ENCODE measurements around the gene FBXO45.
"Not testable (repeated sequence)": the region's sequence is repeated elsewhere in the genome, so short reads cannot be mapped to it uniquely, and the experiment has no call there.

FBXO45 gene

DNA sequence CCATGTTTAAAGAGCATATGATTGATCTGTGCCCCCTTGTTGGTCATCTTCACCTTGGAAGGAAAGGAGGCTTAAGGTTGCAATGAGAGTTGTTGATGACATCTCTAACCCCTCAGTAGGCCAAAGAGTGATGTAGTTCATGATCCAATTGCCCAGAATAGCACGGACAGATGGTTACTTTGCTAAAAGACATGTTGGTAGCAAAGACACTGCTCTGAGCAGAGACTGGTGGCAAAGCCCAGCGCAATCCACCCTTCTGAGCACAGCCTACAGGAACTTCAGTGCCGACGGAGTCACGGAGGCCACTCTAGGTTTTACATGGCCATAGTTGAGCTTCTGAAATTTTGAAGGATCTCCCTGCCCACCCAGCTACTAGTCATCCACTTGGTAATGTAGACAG, 21.8 kb downstream of the FBXO45 start:
- H3K4me3 ChIP-seq (ENCODE audit: insufficient read depth, low read depth, low read length): no peak overlapping the region
- H3K4me1 ChIP-seq (ENCODE audit: control insufficient read depth, insufficient read depth, low read length): no peaks in the 10 kb centered on the region
- H3K27ac ChIP-seq (ENCODE audit: insufficient read depth, low read depth, low read length, poor library complexity, severe bottlenecking): no peak overlapping the region
- H3K9me3 ChIP-seq (ENCODE audit: control insufficient read depth, low read length): no peaks in the 10 kb centered on the region
- H3K27me3 ChIP-seq (ENCODE audit: control insufficient read depth, insufficient read depth, low read length, poor library complexity, severe bottlenecking): no peaks in the 10 kb centered on the region
- no peaks in the 10 kb centered on the region for H3K36me3 ChIP-seq (ENCODE audit: control insufficient read depth, insufficient read depth, low read length)
- WGBS, 2 experiments: 91 to 93% methylated on average over 5 of the region's 5 CpGs

DNA sequence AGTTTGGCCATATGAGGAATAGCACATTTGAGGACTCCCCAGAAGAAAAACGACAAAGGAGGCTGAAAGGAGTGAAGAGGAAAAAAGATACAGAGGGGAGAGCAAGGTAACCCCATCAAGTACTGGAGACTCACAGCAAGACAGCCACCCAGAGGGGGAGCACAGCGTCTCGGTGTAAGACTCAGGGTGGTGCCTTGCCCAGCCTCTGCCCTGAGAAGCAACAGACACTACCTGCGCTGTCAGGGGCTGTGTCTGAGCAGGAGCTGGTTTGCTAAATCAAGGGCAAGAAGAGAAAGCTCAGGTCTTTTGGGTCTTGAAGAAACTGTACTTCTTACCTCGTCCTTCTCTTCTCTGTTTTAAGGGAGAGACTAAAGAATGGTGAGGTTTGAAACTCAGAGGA, 27.9 kb downstream of the FBXO45 start:
- Histone ChIP-seq H3K27ac (ENCODE audit: insufficient read depth, low read depth, low read length, poor library complexity, severe bottlenecking) (no peak overlapping the region), H3K9me3 (ENCODE audit: control insufficient read depth, low read length) (no peaks in the 10 kb centered on the region), H3K36me3 (ENCODE audit: control insufficient read depth, insufficient read depth, low read length) (no peaks in the 10 kb centered on the region), H3K4me1 (ENCODE audit: control insufficient read depth, insufficient read depth, low read length) (no peaks in the 10 kb centered on the region), H3K4me3 (ENCODE audit: insufficient read depth, low read depth, low read length) (no peak overlapping the region), H3K27me3 (ENCODE audit: control insufficient read depth, insufficient read depth, low read length, poor library complexity, severe bottlenecking) (no peaks in the 10 kb centered on the region)
- 70 to 73% methylated on average over 5 of the region's 5 CpGs for WGBS, 2 experiments

DNA sequence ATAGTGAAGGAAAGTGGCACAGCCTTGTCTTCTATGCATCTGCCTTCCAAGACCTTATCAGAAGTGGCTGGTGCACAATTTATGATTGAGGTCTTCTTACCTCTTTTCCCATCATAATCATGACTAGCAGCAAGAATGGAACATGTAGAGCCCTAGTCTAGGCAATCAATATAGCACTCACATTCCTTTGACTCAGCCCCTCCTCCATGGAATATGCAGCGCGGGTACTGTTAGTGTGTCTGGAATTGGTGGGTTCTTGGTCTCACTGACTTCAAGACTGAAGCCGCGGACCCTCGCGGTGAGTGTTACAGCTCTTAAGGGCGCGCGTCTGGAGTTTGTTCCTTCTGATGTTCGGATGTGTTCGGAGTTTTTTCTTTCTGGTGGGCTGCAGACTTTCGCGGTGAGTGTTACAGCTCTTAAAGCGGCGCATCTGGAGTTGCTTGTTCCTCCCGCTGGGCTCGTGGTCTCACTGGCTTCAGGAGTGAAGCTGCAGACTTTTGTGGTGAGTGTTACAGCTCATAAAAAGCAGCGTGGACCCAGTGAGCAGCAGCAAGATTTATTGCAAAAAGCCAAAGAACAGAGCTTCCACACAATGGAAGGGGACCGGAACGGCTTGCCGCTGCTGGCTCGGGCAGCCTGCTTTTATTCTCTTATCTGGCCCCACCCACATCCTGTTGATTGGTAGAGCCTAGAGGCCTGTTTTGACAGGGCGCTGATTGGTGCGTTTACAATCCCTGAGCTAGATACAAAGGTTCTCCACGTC, 29.7 kb downstream of the FBXO45 start:
- H3K36me3 ChIP-seq (ENCODE audit: control insufficient read depth, insufficient read depth, low read length); H3K27ac ChIP-seq (ENCODE audit: insufficient read depth, low read depth, low read length, poor library complexity, severe bottlenecking); H3K27me3 ChIP-seq (ENCODE audit: control insufficient read depth, insufficient read depth, low read length, poor library complexity, severe bottlenecking); H3K9me3 ChIP-seq (ENCODE audit: control insufficient read depth, low read length); H3K4me3 ChIP-seq (ENCODE audit: insufficient read depth, low read depth, low read length); H3K4me1 ChIP-seq (ENCODE audit: control insufficient read depth, insufficient read depth, low read length): not testable (repeated sequence)
- 94 to 95% methylated on average over 25 of the region's 25 CpGs for WGBS, 2 experiments

DNA sequence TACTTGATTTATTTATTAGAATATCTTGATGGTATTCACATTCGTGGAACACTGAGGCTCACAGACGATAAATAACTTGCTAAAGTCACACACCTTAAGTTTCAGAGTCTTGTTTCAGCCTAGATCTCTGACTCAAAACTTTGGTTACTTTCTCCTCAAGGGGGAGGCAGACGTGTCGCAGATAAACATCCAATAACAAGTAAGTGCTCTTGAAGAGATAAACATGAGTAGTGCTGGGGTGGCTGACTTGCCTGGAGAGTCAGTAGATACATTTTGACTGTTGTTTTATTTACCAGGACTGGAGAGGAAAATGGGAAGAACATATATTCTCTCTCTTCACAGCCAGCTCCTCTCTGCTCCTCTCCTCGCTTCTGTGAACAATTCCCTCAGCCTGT, 31.3 kb downstream of the FBXO45 start:
- Histone ChIP-seq H3K27me3 (ENCODE audit: control insufficient read depth, insufficient read depth, low read length, poor library complexity, severe bottlenecking) (no peaks in the 10 kb centered on the region), H3K36me3 (ENCODE audit: control insufficient read depth, insufficient read depth, low read length) (no peaks in the 10 kb centered on the region), H3K27ac (ENCODE audit: insufficient read depth, low read depth, low read length, poor library complexity, severe bottlenecking) (no peak overlapping the region), H3K4me1 (ENCODE audit: control insufficient read depth, insufficient read depth, low read length) (no peaks in the 10 kb centered on the region), H3K4me3 (ENCODE audit: insufficient read depth, low read depth, low read length) (no peak overlapping the region), H3K9me3 (ENCODE audit: control insufficient read depth, low read length) (no peaks in the 10 kb centered on the region)
- WGBS, 2 experiments: 88 to 98% methylated on average over 5 of the region's 5 CpGs

DNA sequence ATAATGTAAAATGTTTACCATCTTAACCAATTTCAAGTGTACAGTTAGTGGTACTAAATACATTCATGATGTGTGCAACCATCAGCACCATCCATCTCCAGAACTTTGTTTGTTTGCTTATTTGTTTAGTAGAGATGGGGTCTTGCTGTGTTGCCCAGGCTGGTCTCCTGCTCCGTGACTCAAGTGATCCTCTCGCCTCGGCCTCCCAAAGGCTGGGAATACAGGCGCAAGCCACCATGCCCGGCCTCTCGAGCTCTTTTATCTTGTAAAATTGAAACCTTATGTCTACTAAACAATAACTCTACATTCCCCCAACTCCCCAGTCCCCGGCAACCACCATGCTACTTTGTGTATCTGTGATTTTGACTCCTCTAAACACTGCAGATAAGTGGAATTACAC, 31.9 kb downstream of the FBXO45 start:
- Histone ChIP-seq H3K27ac (ENCODE audit: insufficient read depth, low read depth, low read length, poor library complexity, severe bottlenecking) (no peak overlapping the region), H3K4me3 (ENCODE audit: insufficient read depth, low read depth, low read length) (no peak overlapping the region), H3K36me3 (ENCODE audit: control insufficient read depth, insufficient read depth, low read length) (no peaks in the 10 kb centered on the region), H3K27me3 (ENCODE audit: control insufficient read depth, insufficient read depth, low read length, poor library complexity, severe bottlenecking) (no peaks in the 10 kb centered on the region), H3K9me3 (ENCODE audit: control insufficient read depth, low read length) (no peaks in the 10 kb centered on the region), H3K4me1 (ENCODE audit: control insufficient read depth, insufficient read depth, low read length) (no peaks in the 10 kb centered on the region)
- 91 to 96% methylated on average over 7 of the region's 7 CpGs for WGBS, 2 experiments

DNA sequence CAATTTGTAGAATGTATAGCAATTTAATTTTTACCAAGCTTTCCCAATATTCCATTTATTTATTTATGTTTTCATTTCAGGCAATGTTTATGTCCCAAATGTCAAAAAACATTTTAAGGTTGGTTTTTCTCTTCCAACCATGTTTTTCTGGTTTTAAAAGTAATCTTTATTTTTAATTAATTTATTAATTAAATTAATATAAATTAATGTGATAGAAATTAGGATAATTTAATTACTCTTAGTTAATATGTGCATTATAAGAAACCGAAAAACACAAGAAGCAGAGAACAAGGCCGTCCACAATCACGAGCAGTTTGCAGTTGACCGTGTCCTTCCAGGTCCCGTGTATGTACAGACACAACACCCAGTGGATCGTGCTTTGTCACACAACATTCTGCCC, 34.2 kb downstream of the FBXO45 start:
- no peaks in the 10 kb centered on the region for H3K9me3 ChIP-seq (ENCODE audit: control insufficient read depth, low read length)
- 93 to 97% methylated on average over 6 of the region's 6 CpGs for WGBS, 2 experiments
- H3K27ac ChIP-seq (ENCODE audit: insufficient read depth, low read depth, low read length, poor library complexity, severe bottlenecking): no peak overlapping the region
- H3K4me1 ChIP-seq (ENCODE audit: control insufficient read depth, insufficient read depth, low read length): no peaks in the 10 kb centered on the region
- no peak overlapping the region for H3K4me3 ChIP-seq (ENCODE audit: insufficient read depth, low read depth, low read length)
- no peaks in the 10 kb centered on the region for H3K27me3 ChIP-seq (ENCODE audit: control insufficient read depth, insufficient read depth, low read length, poor library complexity, severe bottlenecking)
- no peaks in the 10 kb centered on the region for H3K36me3 ChIP-seq (ENCODE audit: control insufficient read depth, insufficient read depth, low read length)

DNA sequence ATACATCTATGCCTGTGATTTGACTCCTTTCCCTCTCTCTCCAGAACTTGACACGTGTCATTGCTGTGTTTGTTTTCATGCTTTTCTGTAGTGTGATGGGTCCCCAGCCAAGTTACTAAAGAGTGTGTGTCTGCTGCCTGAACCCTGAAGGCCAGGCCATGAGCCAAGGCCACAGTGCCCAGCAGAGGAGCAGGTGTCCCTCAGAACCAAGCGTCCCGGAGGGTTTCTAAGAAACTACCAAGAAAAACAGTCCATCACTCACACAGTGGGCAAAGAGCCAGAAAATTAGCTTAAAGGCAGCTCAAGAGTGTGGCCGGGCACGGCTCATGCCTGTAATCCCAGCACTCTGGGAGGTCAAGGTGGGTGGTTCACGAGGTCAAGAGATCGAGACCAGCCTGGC, 35.2 kb downstream of the FBXO45 start:
- Histone ChIP-seq H3K9me3 (ENCODE audit: control insufficient read depth, low read length) (no peaks in the 10 kb centered on the region), H3K4me3 (ENCODE audit: insufficient read depth, low read depth, low read length) (no peak overlapping the region)

DNA sequence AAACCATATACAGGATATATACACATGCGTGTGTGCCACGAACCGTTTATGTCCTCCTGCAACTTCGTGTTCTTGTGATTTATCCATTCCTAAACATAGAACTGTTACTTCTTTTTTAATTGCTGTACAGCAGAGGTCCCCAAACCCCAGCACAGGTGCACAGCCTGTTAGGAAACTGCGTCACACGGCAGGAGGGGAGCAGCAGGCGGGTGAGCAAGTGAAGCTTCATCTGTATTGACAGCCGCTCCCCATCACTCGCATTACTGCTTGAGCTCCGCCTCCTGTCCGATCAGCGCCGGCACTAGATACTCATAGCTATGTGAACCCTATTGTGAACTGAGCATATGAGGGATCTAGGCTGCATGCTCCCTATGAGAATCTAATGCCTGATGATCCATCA, 36.1 kb downstream of the FBXO45 start:
- Histone ChIP-seq H3K27ac (ENCODE audit: insufficient read depth, low read depth, low read length, poor library complexity, severe bottlenecking) (no peak overlapping the region), H3K36me3 (ENCODE audit: control insufficient read depth, insufficient read depth, low read length) (no peaks in the 10 kb centered on the region), H3K9me3 (ENCODE audit: control insufficient read depth, low read length) (no peaks in the 10 kb centered on the region), H3K4me1 (ENCODE audit: control insufficient read depth, insufficient read depth, low read length) (no peaks in the 10 kb centered on the region), H3K27me3 (ENCODE audit: control insufficient read depth, insufficient read depth, low read length, poor library complexity, severe bottlenecking) (no peaks in the 10 kb centered on the region), H3K4me3 (ENCODE audit: insufficient read depth, low read depth, low read length) (no peak overlapping the region)
- 88 to 90% methylated on average over 13 of the region's 13 CpGs for WGBS, 2 experiments

More for the DNA sequence above, 35.2 kb downstream of the FBXO45 start:
- 88 to 94% methylated on average over 7 of the region's 7 CpGs for WGBS, 2 experiments
- Histone ChIP-seq H3K36me3 (ENCODE audit: control insufficient read depth, insufficient read depth, low read length) (no peaks in the 10 kb centered on the region), H3K4me1 (ENCODE audit: control insufficient read depth, insufficient read depth, low read length) (no peaks in the 10 kb centered on the region), H3K27ac (ENCODE audit: insufficient read depth, low read depth, low read length, poor library complexity, severe bottlenecking) (no peak overlapping the region), H3K27me3 (ENCODE audit: control insufficient read depth, insufficient read depth, low read length, poor library complexity, severe bottlenecking) (no peaks in the 10 kb centered on the region)

DNA sequence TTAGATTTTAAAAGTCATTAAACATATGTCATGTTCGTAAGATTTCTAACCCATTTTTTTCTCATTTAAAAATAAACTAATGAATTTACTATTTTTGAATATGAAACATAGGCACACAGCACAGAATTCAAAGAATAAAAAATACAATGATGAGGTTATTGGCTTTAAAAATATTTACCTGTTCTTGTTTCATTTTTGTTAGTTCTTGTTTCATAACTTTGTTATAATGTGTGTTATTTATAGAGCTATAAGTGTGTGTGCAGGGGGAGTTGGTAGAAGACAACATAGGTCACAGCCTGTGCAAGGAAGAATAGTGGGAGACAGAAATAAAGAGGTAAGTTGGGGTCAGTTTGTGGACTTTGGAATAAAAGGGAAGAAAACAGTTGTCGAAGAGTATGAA, 40.2 kb downstream of the FBXO45 start:
- 90% methylated on average over 2 of the region's 2 CpGs; no CpG with 5 or more reads in 1 of the 2 experiments for whole genome bisulfite sequencing, 2 experiments
- Histone ChIP-seq H3K27me3 (ENCODE audit: control insufficient read depth, insufficient read depth, low read length, poor library complexity, severe bottlenecking) (no peaks in the 10 kb centered on the region), H3K9me3 (ENCODE audit: control insufficient read depth, low read length) (no peaks in the 10 kb centered on the region), H3K27ac (ENCODE audit: insufficient read depth, low read depth, low read length, poor library complexity, severe bottlenecking) (no peak overlapping the region), H3K36me3 (ENCODE audit: control insufficient read depth, insufficient read depth, low read length) (no peaks in the 10 kb centered on the region), H3K4me3 (ENCODE audit: insufficient read depth, low read depth, low read length) (no peak overlapping the region), H3K4me1 (ENCODE audit: control insufficient read depth, insufficient read depth, low read length) (no peaks in the 10 kb centered on the region)

DNA sequence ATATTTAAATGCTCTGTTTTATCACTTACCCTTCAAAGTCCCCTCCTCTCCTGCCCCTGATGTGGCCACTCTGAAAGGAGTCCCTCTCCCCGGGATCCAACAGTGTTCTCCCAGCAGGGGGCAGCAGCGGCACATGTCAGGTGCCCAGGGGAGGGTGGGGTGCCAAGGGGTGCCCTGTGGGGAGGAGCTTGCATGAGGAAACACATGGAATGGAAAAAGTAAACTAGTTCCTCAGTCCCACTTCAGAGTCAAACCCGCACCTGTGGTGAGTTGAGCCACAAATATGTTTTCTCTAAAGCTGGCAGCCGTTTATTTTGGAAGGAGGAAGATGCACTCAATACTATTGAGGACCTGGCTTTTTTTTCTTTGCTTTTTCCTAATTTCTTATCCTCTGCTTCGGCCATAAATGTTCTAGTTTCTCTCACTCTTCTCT, 40.9 kb downstream of the FBXO45 start:
- Histone ChIP-seq H3K9me3 (ENCODE audit: control insufficient read depth, low read length) (no peaks in the 10 kb centered on the region), H3K27me3 (ENCODE audit: control insufficient read depth, insufficient read depth, low read length, poor library complexity, severe bottlenecking) (no peaks in the 10 kb centered on the region), H3K4me1 (ENCODE audit: control insufficient read depth, insufficient read depth, low read length) (no peaks in the 10 kb centered on the region), H3K36me3 (ENCODE audit: control insufficient read depth, insufficient read depth, low read length) (no peaks in the 10 kb centered on the region), H3K27ac (ENCODE audit: insufficient read depth, low read depth, low read length, poor library complexity, severe bottlenecking) (no peak overlapping the region), H3K4me3 (ENCODE audit: insufficient read depth, low read depth, low read length) (no peak overlapping the region)
- WGBS, 2 experiments: 37 to 38% methylated on average over 5 of the region's 5 CpGs

All from ectodermal cell (in vitro differentiated cells).